ENCODE results near the gene GABRG3. TPM values are rescaled to one million over a fixed set of nuclear protein-coding genes. Genes with fewer than 3 reads are reported as not detected.

The GABRG3 gene
- total and polyA plus RNA-seq, 9 of the 15 experiments (the other 6 are each of a cell fraction or from before 2014, with no cell fraction given): 4.0 to 15.1 (median 11.2) TPM

DNA sequence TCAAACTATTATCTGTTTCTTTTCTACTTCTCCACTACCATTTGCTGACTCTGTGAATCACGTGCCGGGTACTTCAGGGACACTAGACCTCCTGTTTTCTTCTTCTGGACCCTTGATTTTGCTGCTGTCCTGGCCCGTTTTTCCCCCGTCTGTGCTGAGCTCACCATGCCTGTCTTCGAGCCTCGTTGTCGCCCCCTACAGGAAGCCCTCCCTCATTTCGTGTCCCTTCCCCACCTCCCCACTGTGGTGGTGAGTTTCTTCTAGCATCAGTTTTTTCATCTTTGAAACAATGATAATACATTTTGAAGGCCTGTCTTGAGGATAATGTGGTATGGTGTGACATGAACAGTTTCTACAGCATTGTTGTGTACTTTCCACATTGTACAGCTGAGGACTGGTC, 12.8 kb downstream of the GABRG3 start:
- Histone ChIP-seq H3K79me2 (ENCODE audit: control insufficient read depth, insufficient read depth, low read length) (no peaks in the 10 kb centered on the region), H3K4me1 (replicated peaks in 1 of 2; ENCODE audit: control insufficient read depth in 2 of 2, insufficient read depth in 2 of 2, low read length in 2 of 2) (no peaks in the 10 kb centered on the region), H3K9me3 (replicated peaks; ENCODE audit: control insufficient read depth, insufficient read depth, low read depth, low read length) (no peaks in the 10 kb centered on the region), H3K9ac (ENCODE audit: insufficient read depth in 1 of 2, low read depth in 2 of 2, low read length in 2 of 2) (no peak overlapping the region), H2AFZ (ENCODE audit: low read depth, low read length) (no peak overlapping the region), H3K27me3 (ENCODE audit: control insufficient read depth in 2 of 2, insufficient read depth in 2 of 2, low read length in 2 of 2) (peaks cover 3 to 10% of the 10 kb centered on the region in 2 experiments; a peak in 3 of 5 replicates), H3K27ac (ENCODE audit: extremely low read depth, low read depth, low read length) (no peak overlapping the region), H3K9me1 (ENCODE audit: control insufficient read depth, insufficient read depth, low read length) (no peaks in the 10 kb centered on the region), H3K36me3 (ENCODE audit: control insufficient read depth, insufficient read depth, low read length) (no peaks in the 10 kb centered on the region), H4K20me1 (replicated peaks; ENCODE audit: control insufficient read depth, insufficient read depth, low read length) (no peaks in the 10 kb centered on the region), H3K4me2 (ENCODE audit: insufficient read depth, low read length) (no peak overlapping the region), H3K4me3 (no peak overlapping the region)
- DNase-seq (ENCODE audit: extremely low read depth in 1 of 4, low spot score in 3 of 4): peak; percentile 42 to 64 (median 52)
- in situ Hi-C loops (cut with MboI): no loop called here
- ChIA-PET POLR2A (interaction anchor here (0.7 kb wide), 1 partner anchor 234 kb away, joined by 3 read pairs; no protein-coding TSS in a partner anchor), CTCF (ENCODE audit: low intra/inter-chr PET ratio) (interaction anchor here (0.6 kb wide), 1 partner anchor 36 kb away, joined by 3 read pairs; no protein-coding TSS in a partner anchor)
- BruUV-seq (replicated peaks): no TSS peak
- TF ChIP-seq RBM15 (IDR thresholded peaks at IDR 0.05; ENCODE audit: insufficient read depth, low read length): no peak
- 0 out of 4 replicates have a peak, but pooled peaks of 1 of the 2 experiments have one; percentile 4 for TF ChIP-seq RAD21 (CRISPR knock-in tag; conservative IDR thresholded peaks at IDR 0.05 in 1 of 2, IDR thresholded peaks at IDR 0.05 in 1 of 2)
- TF ChIP-seq, protein P1, sequence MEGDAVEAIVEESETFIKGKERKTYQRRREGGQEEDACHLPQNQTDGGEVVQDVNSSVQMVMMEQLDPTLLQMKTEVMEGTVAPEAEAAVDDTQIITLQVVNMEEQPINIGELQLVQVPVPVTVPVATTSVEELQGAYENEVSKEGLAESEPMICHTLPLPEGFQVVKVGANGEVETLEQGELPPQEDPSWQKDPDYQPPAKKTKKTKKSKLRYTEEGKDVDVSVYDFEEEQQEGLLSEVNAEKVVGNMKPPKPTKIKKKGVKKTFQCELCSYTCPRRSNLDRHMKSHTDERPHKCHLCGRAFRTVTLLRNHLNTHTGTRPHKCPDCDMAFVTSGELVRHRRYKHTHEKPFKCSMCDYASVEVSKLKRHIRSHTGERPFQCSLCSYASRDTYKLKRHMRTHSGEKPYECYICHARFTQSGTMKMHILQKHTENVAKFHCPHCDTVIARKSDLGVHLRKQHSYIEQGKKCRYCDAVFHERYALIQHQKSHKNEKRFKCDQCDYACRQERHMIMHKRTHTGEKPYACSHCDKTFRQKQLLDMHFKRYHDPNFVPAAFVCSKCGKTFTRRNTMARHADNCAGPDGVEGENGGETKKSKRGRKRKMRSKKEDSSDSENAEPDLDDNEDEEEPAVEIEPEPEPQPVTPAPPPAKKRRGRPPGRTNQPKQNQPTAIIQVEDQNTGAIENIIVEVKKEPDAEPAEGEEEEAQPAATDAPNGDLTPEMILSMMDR (IDR thresholded peaks at IDR 0.05 in 2 of 3, conservative IDR thresholded peaks at IDR 0.05 in 1 of 3; ENCODE audit: insufficient read depth in 2 of 3, low read depth in 1 of 3, low read length in 3 of 3): peak; percentile 49 to 80 (median 55)
- ATAC-seq: peak; percentile 93
- 0% methylated on average over 8 of the region's 8 CpGs for WGBS (ENCODE audit: insufficient coverage, low coverage, missing lambda C conversion rate)
- intact Hi-C loops (cut with micrococcal nuclease): loop anchor here (5.0 kb wide), 1 partner anchor 33 kb away; no protein-coding TSS in a partner anchor
- peak; percentile 88 for FAIRE-seq

All from K562 (cell line).